Measurements from ENCODE around the gene TNFRSF4. TPM values are rescaled to one million over a fixed set of nuclear protein-coding genes. Genes with fewer than 3 reads are reported as not detected.
"Not testable (repeated sequence)": the region's sequence is repeated elsewhere in the genome, so short reads cannot be mapped to it uniquely, and the experiment has no call there.

The TNFRSF4 gene
- 2.5 TPM for total RNA-seq

DNA sequence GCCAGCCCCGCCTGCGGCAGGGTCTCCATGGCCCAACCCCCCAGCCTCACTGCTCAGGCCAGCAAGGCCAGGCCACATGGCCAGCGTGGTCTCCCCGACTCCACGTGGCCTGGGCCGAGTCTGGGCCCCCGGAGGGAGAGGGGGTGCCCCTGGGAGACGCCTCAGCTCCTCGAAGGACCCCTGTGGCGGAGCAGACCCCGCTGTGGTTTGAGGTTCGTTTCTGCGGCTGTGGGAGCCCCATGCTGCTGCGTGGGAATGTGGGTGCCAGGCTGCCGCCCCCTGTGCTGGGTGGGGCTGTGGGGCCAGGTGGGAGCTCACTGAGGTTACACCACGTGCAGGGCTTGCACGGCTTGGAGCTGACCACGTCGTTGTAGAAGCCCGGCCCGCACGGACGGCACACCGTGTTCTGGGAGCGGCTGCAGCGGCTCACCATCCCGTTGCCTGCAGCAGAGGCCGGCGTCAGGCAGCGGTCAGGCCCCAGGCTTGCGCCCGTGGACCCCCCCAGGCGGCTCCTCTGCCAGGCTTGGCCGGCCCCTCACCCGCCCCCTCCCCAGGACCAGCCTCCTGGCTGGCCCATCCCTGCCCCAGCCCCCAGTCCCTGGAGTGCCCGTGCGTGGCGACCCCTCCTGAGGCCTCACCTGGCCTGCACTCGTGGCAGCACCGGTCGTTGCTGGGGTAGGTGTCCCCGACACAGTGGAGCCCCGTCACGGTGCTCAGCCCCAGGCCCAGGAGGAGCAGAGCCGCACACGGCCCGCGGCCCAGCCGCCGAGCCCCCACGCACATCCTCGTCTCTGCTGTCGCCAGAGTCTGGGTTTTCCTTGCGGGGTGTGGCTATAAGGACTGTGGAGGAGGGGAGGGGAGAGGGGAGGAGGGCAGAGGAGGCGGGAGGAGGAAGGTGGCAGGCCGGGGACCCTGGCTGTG, at the start of gene TNFRSF4:
TSS of gene TNFRSF4 (minus strand) at position 809 of the 921 bp plus-strand sequence. CDS start at position 783, 26 bp downstream.
- ATAC-seq, result no peak

DNA sequence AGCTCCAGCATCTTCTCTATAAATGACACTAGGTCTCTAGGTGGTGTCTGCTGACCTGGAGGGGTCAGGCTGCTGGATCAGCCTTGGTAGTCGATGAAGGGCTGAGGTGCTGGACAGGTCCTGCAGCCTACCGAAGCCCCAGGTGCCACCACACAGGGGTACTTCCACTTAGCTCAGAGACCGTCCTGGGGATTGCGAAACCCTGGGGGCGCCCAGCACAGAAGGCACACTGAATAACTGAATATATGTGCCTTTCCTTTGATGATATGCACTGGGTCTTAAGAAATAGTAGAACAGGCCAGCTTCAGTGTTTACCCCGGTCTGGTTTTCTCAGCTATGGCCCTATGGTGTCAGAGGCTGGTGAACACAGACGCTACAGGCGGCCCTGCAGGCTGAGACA, 48.8 kb upstream of the TNFRSF4 start:
- no peak for DNase-seq (ENCODE audit: low spot score)
- no peak for ATAC-seq
- intact Hi-C loops (cut with DNase I), result no loop called here

More for the DNA sequence above, at the start of gene TNFRSF4:
- intact Hi-C loops (cut with DNase I), result no loop called here
- no peak for DNase-seq (ENCODE audit: low spot score)

DNA sequence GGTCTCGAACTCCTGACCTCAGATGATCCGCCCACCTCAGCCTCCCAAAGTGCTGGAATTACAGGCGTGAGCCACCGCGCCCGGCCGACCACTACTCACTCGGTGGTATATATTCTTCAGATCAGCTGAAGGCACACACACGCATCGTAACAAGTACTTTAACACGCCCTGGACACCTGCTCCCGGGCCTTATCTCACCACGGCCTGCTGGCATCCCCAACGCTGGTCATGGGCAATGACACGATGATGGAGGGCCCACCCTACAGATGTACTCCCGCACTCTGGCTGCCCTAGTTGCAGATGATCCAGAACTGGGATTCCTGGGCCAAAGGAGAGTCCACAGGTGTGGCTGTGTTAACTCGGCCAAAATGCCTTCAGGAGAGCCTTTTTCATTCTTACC, 48.1 kb upstream of the TNFRSF4 start:
- no peak for DNase-seq (ENCODE audit: low spot score)
- intact Hi-C loops (cut with DNase I), result no loop called here
- no peak for ATAC-seq

- intact Hi-C loops (cut with DNase I), result no loop called here
- no peak for DNase-seq (ENCODE audit: low spot score)
- no peak for ATAC-seq
Measured at GRCh38 chr1:1260843-1261560, 47.0 kb upstream of the TNFRSF4 start.

DNA sequence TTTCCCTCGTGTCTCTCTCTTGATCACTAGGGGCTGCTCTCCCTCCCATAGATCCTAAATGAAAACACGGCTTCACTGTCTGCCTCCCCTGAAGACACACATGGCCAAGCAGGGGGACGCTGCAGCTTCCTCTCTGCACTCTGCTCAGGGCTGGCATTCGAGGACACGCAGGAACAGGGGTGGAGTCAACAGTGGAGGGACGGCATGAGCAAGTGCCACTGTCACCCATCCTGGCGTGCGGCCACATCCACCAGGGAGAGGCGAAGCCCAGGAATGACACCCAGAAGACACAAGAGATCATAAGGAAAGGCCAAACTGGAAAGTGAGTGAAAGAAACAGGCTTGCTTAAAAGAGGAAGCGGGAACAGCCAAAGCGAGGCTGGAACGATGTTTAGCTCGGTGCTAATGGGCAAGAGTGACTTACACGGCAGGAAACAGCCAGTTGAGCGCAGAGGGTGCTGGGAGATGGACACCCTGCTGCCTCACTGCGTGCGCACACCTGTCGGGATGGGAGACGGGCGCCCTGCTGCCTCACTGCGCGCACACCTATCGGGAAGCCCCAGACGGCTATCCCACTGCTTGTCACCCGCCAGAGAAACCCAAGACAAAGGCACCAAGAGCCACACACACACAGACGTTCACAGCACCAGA, 46.1 kb upstream of the TNFRSF4 start:
- intact Hi-C loops (cut with DNase I), result no loop called here
- no peak for DNase-seq (ENCODE audit: low spot score)
- no peak for ATAC-seq

GRCh38 chr1:1259540-1259939, 45.6 kb upstream of the TNFRSF4 start:
- ATAC-seq (no peak), DNase-seq (ENCODE audit: low spot score) (no peak)
- intact Hi-C loops (cut with DNase I), result no loop called here

DNA sequence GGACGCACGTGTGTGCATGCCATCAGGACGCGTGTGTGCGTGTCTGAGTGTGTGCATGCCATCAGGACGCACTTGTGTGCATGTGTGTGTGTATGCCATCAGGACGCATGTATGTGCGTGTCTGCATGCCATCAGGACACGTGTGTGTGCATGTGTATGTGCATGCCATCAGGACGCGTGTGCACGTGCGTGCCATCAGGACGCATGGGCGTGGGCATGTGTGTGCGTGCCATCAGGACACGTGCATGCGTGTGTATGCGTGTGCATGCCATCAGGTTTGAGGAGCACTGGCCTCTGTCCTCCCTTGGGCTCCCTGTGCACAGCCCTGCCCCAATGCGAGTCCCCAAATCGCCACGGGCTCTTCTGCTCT, 45.2 kb upstream of the TNFRSF4 start:
- intact Hi-C loops (cut with DNase I), result no loop called here
- no peak for ATAC-seq
- no peak for DNase-seq (ENCODE audit: low spot score)

DNA sequence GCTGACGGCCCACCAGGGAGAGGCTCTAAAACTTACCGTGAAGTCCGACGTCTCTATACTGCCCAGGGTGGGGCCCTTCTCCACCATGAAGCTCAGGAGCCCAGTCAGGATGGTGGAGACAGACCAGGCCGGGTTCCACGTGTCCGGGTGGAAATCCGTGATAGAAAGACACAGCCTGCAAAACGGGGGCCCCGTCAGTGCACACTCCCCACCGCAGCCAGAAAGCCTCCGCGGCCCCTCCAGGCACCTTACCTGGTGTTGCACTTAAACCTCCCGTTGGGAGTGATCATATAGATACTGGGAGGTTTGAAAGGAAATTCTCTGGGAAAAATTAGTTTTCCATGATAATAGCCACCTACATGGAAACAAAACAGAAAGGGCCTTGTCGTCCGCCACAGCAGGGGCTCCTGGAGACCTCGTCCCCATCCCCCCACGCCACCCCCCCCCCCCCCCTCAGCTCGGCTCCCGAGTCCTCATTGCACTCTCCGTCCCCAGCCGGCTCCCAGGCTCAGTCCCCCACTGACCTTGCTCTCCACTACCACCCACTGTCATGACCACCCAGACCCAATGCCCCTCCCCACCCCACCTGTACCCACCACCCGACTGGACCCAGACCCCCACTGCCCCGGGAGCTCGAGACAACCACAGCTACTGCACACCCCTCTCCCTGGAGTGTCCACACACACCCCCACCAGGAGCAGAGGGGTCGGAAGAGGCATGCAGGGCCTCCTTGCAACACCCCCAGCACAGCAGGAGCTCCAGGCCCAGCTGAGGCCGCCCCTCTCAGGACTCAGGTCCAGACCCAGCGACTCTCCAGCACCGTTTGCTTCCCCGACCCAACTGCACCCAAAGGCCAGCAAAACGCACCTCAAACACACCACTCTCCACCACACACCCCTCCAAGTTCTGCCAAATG, 43.3 kb upstream of the TNFRSF4 start:
- intact Hi-C loops (cut with DNase I), result no loop called here
- ATAC-seq (no peak), DNase-seq (ENCODE audit: low spot score) (no peak)

GRCh38 chr1:1255611-1256010, 41.7 kb upstream of the TNFRSF4 start:
- ATAC-seq, result no peak
- DNase-seq (ENCODE audit: low spot score), result no peak
- intact Hi-C loops (cut with DNase I), result no loop called here

GRCh38 chr1:1255078-1255477, 41.1 kb upstream of the TNFRSF4 start:
- DNase-seq (ENCODE audit: low spot score) (no peak), ATAC-seq (no peak)
- intact Hi-C loops (cut with DNase I), result no loop called here

DNA sequence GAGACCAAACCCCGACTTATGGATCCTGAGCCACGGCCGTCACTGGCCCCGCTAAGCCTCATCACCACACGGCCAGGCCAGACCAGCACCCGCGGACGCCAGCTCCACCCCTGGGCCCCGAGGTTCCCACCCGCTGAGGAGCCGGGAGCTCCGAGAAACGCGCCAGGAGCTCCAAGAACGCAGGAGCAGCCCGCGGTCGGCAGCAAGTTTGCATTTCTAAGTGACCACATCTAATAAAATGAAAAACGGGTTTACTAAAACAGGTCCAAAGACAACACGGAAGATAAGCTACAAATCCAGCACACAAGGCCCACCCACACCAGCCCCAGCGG, 40.7 kb upstream of the TNFRSF4 start:
- DNase-seq (ENCODE audit: low spot score), result no peak
- peak; percentile 19 for ATAC-seq
- intact Hi-C loops (cut with DNase I), result no loop called here

GRCh38 chr1:1253972-1254666, 40.2 kb upstream of the TNFRSF4 start:
- intact Hi-C loops (cut with DNase I), result no loop called here
- no peak for DNase-seq (ENCODE audit: low spot score)
- no peak for ATAC-seq

- no peak for ATAC-seq
- no peak for DNase-seq (ENCODE audit: low spot score)
- intact Hi-C loops (cut with DNase I), result no loop called here
Measured at GRCh38 chr1:1253314-1253713, 39.4 kb upstream of the TNFRSF4 start.

DNA sequence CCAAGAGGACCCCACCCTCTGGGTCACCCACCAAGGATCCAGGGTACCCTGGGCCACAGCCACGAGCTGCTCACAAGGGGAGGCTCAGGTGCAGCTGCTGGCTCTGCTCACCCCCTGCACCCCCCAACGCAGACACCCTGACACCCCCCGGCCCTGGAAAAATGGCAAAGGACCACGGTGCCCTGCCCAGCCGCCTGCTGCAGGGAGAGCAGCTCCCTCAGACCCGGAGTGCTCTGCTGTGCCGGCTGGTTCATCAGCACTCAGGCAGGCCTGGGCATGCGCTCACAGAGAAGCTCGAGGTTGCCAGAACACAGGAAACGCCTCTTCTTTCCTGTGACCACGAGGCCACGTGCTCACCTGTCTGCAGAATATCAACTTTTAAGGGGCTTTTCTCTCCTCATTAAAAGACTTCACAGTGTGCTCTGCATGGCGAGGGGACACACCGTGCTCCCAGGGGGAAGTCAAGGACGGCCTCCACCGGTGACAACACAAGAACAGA, 36.9 kb upstream of the TNFRSF4 start:
- peak; percentile 6 for ATAC-seq
- no peak for DNase-seq (ENCODE audit: low spot score)
- intact Hi-C loops (cut with DNase I), result no loop called here

- intact Hi-C loops (cut with DNase I); ATAC-seq; DNase-seq (ENCODE audit: low spot score): not testable (repeated sequence)
Measured at GRCh38 chr1:1248009-1248913, 34.3 kb upstream of the TNFRSF4 start.

GRCh38 chr1:1247341-1247913, 33.5 kb upstream of the TNFRSF4 start:
- intact Hi-C loops (cut with DNase I), result no loop called here
- ATAC-seq (no peak), DNase-seq (ENCODE audit: low spot score) (no peak)
